Right lobe of liver (tissue), 6 donors: ENCODE results near the gene TBCK. TPM values are rescaled to one million over a fixed set of nuclear protein-coding genes. Genes with fewer than 3 reads are reported as not detected.

Experiments used
- ATAC-seq, 4 donors: fragments of 200-7000 bp; cut with Tn5 transposase; one replicate each; pipeline ENCODE4 v1.9.1; 2020; ENCODE audit warnings: mild to moderate bottlenecking in 4 of 4, moderate library complexity in 4 of 4
- DNase-seq, 3 donors: peaks; one replicate each; pipeline ENCODE4 v3.0.0-alpha.2; 2020
- H3K27ac ChIP-seq, 3 donors: fragments of 200-600 bp; one replicate each; pipeline ENCODE4 v1.8.0; 2022
- H3K27me3 ChIP-seq, 2 donors: fragments of 200-600 bp; one replicate each; pipeline ENCODE4 v1.8.0; 2022
- H3K36me3 ChIP-seq, 4 donors: fragments of 200-600 bp; sonication (generic) in 1 of 4; one replicate each; pipeline versions ENCODE4 v1.5.1 to v1.8.0; 2017 to 2022; ENCODE audit warnings: control low read depth in 1 of 4
- H3K4me1 ChIP-seq, 4 donors: fragments of 200-600 bp; sonication (generic) in 1 of 4; one replicate each; pipeline versions ENCODE4 v1.5.1 to v1.8.0; 2017 to 2022; ENCODE audit warnings: control low read depth in 1 of 4
- H3K4me3 ChIP-seq, 3 donors: fragments of 200-600 bp; one replicate each; pipeline ENCODE4 v1.8.0; 2022
- H3K9me3 ChIP-seq, 4 donors: fragments of 200-600 bp; sonication (generic) in 1 of 4; one replicate each; pipeline versions ENCODE4 v1.5.1 to v1.8.0; 2017 to 2022; ENCODE audit warnings: control low read depth in 1 of 4
- POLR2A ChIP-seq: fragments of 450-650 bp; IDR thresholded peaks from one replicate; pipeline ENCODE4 v1.6.1; 2017; ENCODE audit warnings: antibody characterized with exemption, mild to moderate bottlenecking
- WGBS: methylation state at CpG from one replicate; pipeline ENCODE4 v1.1.6; 2018; ENCODE audit warnings: low coverage, low lambda C conversion rate; ENCODE audit not compliant: insufficient coverage; ENCODE audit errors: missing lambda C conversion rate; 5-methylcytosine and 5-hydroxymethylcytosine counted together
- intact Hi-C, 2 donors: fragments of 100-400 bp; cut with DNase I; formaldehyde crosslinking; loops; one replicate each; pipeline versions ENCODE4 v1.11.2 to v1.14.1; 2022
- total RNA-seq, 6 experiments: library from RNA; depleted of rRNA in 2 of 6; stranded (reverse); fragments of >200 nt in 2 of 6; fragmentation: NEBNext Ultra II Directional in 3 of 6; extraction: Animal tissue kit (Norgen Biotek cat#: 25700) in 3 of 6; gene quantifications; one replicate each; pipeline versions ENCODE4 v1.1.0 to v1.2.4, GENCODE V29; 2016 to 2023
- TF ChIP-seq, protein P1 (sequence below), 4 donors: fragments of 200-600 bp in 3 of 4; fragments of 450-650 bp in 1 of 4; IDR thresholded peaks; one replicate each; pipeline versions ENCODE4 v1.5.1 to v1.8.0; 2016 to 2022; ENCODE audit warnings: antibody characterized with exemption in 4 of 4, mild to moderate bottlenecking in 2 of 4
- donor health status: DM: no; HTN: yes; CAD: no.
- donor health status: DM: no; HTN: no; CAD: no.
- donor health status: DM: no; HTN: no; CAD: no.
- donor health status: DM: no; HTN: yes; CAD: no.
- donor health status: DM: no; HTN: yes; CAD: no.

Gene TBCK
- total RNA-seq, 6 experiments from 2014 or later: 15.1 to 20.1 (median 16.8) TPM

DNA sequence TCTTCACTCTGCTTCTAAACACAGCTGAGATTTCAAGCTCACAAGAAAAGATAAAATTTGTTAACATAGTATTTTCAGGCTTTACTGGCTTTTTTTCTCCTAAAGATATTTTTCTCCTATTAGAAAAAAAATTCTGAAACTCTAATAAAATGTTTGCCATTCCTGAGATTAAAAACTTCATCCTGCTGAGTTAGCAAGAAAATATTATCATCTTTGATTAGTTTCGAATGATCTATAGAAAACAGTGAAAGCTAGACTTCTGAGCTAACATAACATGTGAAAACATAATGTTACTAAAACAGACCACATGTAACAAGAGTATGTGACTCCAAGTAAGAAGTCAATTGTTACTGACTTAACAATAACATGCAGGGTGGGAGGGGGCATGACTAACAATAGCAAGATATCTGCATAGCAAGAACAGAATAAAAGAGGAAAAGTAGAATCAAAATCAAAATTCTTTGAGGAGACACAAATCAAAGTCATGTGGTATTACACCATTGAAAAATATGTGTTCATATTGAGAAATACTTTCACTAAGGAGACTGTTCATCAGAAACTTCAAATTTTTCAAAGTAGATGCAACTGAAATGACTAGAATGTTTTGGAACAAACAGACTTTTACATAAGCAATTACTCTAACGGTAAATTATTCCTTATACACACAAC is 14.5 kb downstream of the TBCK start:
- Histone ChIP-seq H3K27me3 (no peaks in the 10 kb centered on the region), H3K4me3 (no peak overlapping the region), H3K36me3 (no peaks in the 10 kb centered on the region), H3K27ac (no peak overlapping the region), H3K9me3 (no peaks in the 10 kb centered on the region), H3K4me1 (no peaks in the 10 kb centered on the region)
- ATAC-seq: no peak
- no peak for DNase-seq
- intact Hi-C loops: no loop called here
- WGBS: 86% methylated on average over 2 of the region's 2 CpGs
- TF ChIP-seq, protein P1, sequence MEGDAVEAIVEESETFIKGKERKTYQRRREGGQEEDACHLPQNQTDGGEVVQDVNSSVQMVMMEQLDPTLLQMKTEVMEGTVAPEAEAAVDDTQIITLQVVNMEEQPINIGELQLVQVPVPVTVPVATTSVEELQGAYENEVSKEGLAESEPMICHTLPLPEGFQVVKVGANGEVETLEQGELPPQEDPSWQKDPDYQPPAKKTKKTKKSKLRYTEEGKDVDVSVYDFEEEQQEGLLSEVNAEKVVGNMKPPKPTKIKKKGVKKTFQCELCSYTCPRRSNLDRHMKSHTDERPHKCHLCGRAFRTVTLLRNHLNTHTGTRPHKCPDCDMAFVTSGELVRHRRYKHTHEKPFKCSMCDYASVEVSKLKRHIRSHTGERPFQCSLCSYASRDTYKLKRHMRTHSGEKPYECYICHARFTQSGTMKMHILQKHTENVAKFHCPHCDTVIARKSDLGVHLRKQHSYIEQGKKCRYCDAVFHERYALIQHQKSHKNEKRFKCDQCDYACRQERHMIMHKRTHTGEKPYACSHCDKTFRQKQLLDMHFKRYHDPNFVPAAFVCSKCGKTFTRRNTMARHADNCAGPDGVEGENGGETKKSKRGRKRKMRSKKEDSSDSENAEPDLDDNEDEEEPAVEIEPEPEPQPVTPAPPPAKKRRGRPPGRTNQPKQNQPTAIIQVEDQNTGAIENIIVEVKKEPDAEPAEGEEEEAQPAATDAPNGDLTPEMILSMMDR (IDR thresholded peaks at IDR 0.05): no peak
- no peak for TF ChIP-seq POLR2A

DNA sequence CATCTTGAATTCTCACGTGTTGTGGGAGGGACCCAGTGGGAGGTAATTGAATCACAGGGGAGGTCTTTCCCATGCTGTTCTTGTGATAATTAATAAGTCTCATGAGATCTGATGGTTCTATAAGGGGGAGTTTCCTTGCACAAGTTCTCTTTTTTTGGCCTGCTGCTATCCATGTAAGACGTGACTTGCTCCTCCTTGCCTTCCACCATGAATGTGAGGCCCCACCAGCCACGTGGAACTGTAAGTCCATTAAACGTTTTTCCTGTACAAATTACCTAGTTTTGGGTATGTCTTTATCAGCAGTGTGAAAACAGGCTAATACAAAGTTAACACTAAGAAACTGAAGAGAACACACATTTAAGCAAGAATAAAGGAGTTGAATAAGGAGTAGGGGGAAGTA is 16.0 kb downstream of the TBCK start:
- DNase-seq: no peak
- WGBS: 81% methylated on average over 4 of the region's 4 CpGs
- H3K27me3 ChIP-seq: no peaks in the 10 kb centered on the region
- intact Hi-C loops: no loop called here
- no peak overlapping the region for H3K4me3 ChIP-seq
- no peak for ATAC-seq
- TF ChIP-seq, protein P1 (IDR thresholded peaks at IDR 0.05): no peak
- TF ChIP-seq POLR2A: no peak
- H3K36me3 ChIP-seq: peaks cover 0 to 3% (median 0%) of the 10 kb centered on the region in 4 donors
- no peaks in the 10 kb centered on the region for H3K9me3 ChIP-seq
- no peak overlapping the region for H3K27ac ChIP-seq
- H3K4me1 ChIP-seq: no peaks in the 10 kb centered on the region

DNA sequence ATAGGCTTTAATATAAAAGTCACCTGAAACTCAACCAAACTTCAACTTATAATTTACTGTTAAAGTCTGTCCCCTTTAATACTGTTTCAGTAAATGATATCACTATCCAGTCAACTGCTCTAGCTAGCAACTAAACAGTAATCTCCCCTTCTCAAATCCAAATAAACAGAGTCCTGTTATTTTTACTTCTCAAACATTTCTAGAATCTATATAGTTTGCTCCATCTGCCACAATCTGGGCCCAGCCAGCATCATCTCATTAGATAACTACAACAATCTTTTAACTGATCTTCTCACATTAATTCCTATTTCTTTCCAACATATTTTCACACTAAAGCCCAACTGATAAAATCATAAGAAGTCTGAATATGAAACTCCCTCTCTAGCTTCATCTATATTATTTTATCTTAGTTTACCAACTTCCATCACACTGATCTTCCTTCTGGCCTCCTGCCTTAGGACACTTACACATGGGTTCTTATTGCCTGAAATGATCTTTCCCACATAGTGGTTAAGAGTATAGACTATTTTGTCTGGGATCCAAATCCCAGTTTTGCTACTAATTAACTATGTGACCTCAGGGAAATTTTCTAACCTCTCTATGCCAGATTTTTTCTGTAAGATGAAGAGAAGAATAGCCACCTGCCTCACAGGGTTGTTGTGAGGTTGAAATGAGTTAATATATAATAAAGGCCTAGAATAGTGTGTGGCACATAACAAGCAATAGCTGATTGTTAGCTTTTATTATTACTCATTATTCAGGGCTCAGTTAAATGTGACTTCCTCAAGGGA is 18.6 kb downstream of the TBCK start:
- ATAC-seq (no peak), DNase-seq (no peak)
- Histone ChIP-seq H3K36me3 (peaks cover 0 to 17% (median 4%) of the 10 kb centered on the region in 4 donors), H3K4me1 (no peaks in the 10 kb centered on the region), H3K4me3 (no peak overlapping the region), H3K9me3 (no peaks in the 10 kb centered on the region), H3K27me3 (no peaks in the 10 kb centered on the region), H3K27ac (no peak overlapping the region)
- TF ChIP-seq POLR2A: no peak
- TF ChIP-seq, protein P1 (IDR thresholded peaks at IDR 0.05): no peak
- intact Hi-C loops: no loop called here

DNA sequence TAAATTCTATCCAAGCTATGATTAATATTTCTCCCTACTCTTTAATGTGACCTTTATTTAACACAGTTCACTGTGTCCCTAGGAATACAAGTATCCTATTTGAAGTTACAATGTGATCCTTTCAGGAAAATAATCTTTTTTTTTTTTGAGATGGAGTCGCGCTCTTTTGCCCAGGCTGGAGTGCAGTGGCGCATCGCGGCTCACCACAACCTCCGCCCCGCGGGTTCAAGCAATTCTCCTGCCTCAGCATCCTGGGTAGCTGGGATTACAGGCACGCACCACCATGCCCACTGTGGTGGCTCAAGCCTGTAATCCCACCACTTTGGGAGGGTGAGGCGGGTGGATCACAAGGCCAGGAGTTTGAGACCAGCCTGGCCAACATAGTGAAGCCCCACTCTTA is 21.9 kb downstream of the TBCK start:
- no peak overlapping the region for H3K27ac ChIP-seq
- H3K4me1 ChIP-seq: no peaks in the 10 kb centered on the region
- no peak overlapping the region for H3K4me3 ChIP-seq
- peaks cover 0 to 17% (median 4%) of the 10 kb centered on the region in 4 donors for H3K36me3 ChIP-seq
- intact Hi-C loops: no loop called here
- ATAC-seq: no peak
- 95% methylated on average over 8 of the region's 10 CpGs for WGBS
- DNase-seq: no peak
- no peaks in the 10 kb centered on the region for H3K27me3 ChIP-seq
- H3K9me3 ChIP-seq: no peaks in the 10 kb centered on the region
- TF ChIP-seq POLR2A: no peak
- TF ChIP-seq, protein P1 (IDR thresholded peaks at IDR 0.05): no peak
